ENCODE results near the gene INO80E. TPM values are rescaled to one million over a fixed set of nuclear protein-coding genes. Genes with fewer than 3 reads are reported as not detected.
"Not testable (repeated sequence)": the region's sequence is repeated elsewhere in the genome, so short reads cannot be mapped to it uniquely, and the experiment has no call there.

The INO80E gene
- total and polyA plus RNA-seq, 3 experiments from 2014 or later: 6.5 to 123 (median 121) TPM

DNA sequence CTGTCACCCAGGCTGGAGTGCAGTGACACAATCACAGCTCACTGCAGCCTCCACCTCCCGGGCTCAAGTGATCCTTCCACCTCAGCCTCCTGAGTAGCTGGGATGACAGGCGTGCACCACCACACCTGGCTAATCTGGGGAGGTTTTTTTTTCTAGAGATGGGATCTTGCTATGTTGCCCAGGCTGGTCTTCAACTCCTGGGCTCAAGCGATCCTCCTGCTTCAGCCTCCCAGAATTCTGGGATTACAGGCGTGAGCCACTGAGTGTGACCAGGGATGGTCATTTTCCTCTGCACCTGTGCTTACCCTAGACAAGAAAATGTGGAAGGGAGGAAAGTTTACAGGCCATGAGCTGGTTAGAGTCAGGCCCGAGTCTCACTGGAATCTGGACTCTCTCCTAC lies 44.6 kb downstream of the INO80E start:
- CTCF ChIA-PET: interaction anchor here (1.0 kb wide), 1 partner anchor 24 kb away, joined by 3 read pairs; the partner anchor contains the start of gene ALDOA
- H3K4me3 ChIP-seq (ENCODE audit: low read length); POLR2A ChIA-PET; DNase-seq; H3K9me3 ChIP-seq (ENCODE audit: low read length); H3K27me3 ChIP-seq (ENCODE audit: insufficient read depth, low read length, poor library complexity, severe bottlenecking); H3K36me3 Mint-ChIP-seq; H3K4me1 ChIP-seq (ENCODE audit: insufficient read depth, low read length); H3K36me3 ChIP-seq (ENCODE audit: insufficient read depth, low read length); H3K9me3 Mint-ChIP-seq; H3K27ac ChIP-seq (ENCODE audit: low read depth, low read length); H3K4me3 Mint-ChIP-seq; H3K4me1 Mint-ChIP-seq; H3K27ac Mint-ChIP-seq: not testable (repeated sequence)
- peaks cover 3 to 15% of the 10 kb centered on the region in 2 donors for H3K27me3 Mint-ChIP-seq

DNA sequence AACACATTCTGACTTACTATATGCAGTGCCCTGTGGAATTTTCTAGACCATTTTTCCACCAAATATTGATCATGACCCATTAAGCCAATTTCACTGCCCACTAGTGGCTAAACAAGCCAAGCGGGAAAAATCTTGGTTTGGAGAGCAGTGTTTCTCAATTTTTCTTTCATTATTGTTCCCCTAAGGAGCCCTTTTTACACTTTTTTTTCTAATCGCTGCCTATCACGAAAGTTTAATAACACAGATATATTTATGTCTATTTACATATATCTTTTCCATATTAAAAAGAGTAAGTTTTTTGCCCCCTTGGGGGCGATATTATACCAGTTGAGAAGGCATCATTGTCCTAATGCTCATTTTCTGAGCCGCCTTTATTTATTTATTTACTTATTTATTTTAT lies 45.8 kb downstream of the INO80E start:
- H3K27ac ChIP-seq (ENCODE audit: low read depth, low read length): no peak overlapping the region
- POLR2A ChIA-PET: no interaction called here
- CTCF ChIA-PET: interaction anchor here (0.6 to 3.4 kb wide), 3 partner anchors 9 to 81 kb away, joined by 3 to 19 read pairs (median 3); partner anchors contain the start of gene TLCD3B
- H3K4me1 ChIP-seq (ENCODE audit: insufficient read depth, low read length): no peaks in the 10 kb centered on the region
- Mint-ChIP-seq H3K4me1 (no peaks in the 10 kb centered on the region), H3K27me3 (peaks cover 3 to 11% of the 10 kb centered on the region in 2 donors), H3K36me3 (no peaks in the 10 kb centered on the region), H3K9me3 (no peaks in the 10 kb centered on the region), H3K27ac (peak overlapping the region in 1 of 8 donors; percentile 47), H3K4me3 (no peak overlapping the region)
- no peaks in the 10 kb centered on the region for H3K27me3 ChIP-seq (ENCODE audit: insufficient read depth, low read length, poor library complexity, severe bottlenecking)
- no peaks in the 10 kb centered on the region for H3K36me3 ChIP-seq (ENCODE audit: insufficient read depth, low read length)
- DNase-seq: no peak
- H3K4me3 ChIP-seq (ENCODE audit: low read length): no peak overlapping the region
- no peaks in the 10 kb centered on the region for H3K9me3 ChIP-seq (ENCODE audit: low read length)

DNA sequence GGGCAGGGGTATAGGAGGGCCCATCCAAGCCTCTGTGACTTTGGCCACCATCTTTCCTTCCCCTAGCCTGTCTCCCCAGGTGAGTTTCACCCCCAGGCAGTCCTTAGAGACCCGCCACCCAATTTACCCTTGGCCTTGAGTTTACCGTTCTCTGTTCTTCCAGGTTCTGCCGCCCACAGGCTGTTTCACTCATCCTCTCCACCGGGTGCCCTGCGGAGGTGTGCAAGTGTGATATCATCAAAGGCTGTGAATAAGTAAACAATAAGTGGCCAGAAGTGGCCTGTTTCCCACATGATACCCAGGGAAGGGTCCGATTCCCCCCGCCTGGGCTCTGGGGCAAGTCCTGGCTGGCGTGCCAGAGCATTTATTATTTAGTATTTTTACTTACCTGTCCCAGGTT lies 50.1 kb downstream of the INO80E start:
- Histone ChIP-seq H3K27me3 (ENCODE audit: insufficient read depth, low read length, poor library complexity, severe bottlenecking) (no peaks in the 10 kb centered on the region), H3K27ac (ENCODE audit: low read depth, low read length) (no peak overlapping the region), H3K36me3 (ENCODE audit: insufficient read depth, low read length) (no peaks in the 10 kb centered on the region), H3K4me1 (ENCODE audit: insufficient read depth, low read length) (no peaks in the 10 kb centered on the region), H3K4me3 (ENCODE audit: low read length) (no peak overlapping the region), H3K9me3 (ENCODE audit: low read length) (no peaks in the 10 kb centered on the region)
- Mint-ChIP-seq H3K36me3 (no peaks in the 10 kb centered on the region), H3K9me3 (no peaks in the 10 kb centered on the region), H3K4me3 (no peak overlapping the region), H3K27ac (peak overlapping the region in 1 of 8 donors; percentile 61), H3K4me1 (peaks cover 0 to 2% (median 0%) of the 10 kb centered on the region in 3 donors), H3K27me3 (peaks cover 3 to 7% of the 10 kb centered on the region in 2 donors)
- DNase-seq: no peak
- ChIA-PET CTCF (no interaction called here), POLR2A (no interaction called here)

DNA sequence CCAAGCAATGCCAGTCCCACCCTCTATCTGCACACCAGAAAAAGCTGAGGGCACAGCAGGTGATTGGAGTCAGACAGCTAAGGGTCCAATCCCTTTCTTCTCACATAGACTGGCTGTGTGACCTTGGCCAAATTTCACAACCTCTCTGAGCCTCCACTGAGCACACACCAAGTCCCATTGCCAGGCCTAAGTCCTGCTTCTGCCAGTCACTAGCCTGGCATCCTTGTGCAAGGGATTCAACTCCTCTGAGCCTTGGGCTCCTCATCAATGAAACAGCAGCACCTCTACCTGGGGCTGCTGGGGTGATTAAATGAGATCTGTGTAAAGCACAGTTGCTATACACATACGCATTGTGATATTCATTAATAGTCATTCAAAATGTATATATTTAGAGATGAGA lies 50.5 kb downstream of the INO80E start:
- POLR2A ChIA-PET: no interaction called here
- CTCF ChIA-PET: interaction anchor here (1.1 kb wide), 1 partner anchor 14 kb away, joined by 4 read pairs; no protein-coding TSS in a partner anchor
- Histone ChIP-seq H3K27me3 (ENCODE audit: insufficient read depth, low read length, poor library complexity, severe bottlenecking) (no peaks in the 10 kb centered on the region), H3K9me3 (ENCODE audit: low read length) (no peaks in the 10 kb centered on the region), H3K27ac (ENCODE audit: low read depth, low read length) (no peak overlapping the region), H3K36me3 (ENCODE audit: insufficient read depth, low read length) (no peaks in the 10 kb centered on the region), H3K4me3 (ENCODE audit: low read length) (no peak overlapping the region), H3K4me1 (ENCODE audit: insufficient read depth, low read length) (no peaks in the 10 kb centered on the region)
- H3K4me3 Mint-ChIP-seq: no peak overlapping the region
- no peak overlapping the region for H3K27ac Mint-ChIP-seq
- peaks cover 0 to 4% (median 0%) of the 10 kb centered on the region in 3 donors for H3K4me1 Mint-ChIP-seq
- no peak for DNase-seq
- no peaks in the 10 kb centered on the region for H3K36me3 Mint-ChIP-seq
- H3K27me3 Mint-ChIP-seq: peaks cover 2 to 6% of the 10 kb centered on the region in 2 donors
- no peaks in the 10 kb centered on the region for H3K9me3 Mint-ChIP-seq

DNA sequence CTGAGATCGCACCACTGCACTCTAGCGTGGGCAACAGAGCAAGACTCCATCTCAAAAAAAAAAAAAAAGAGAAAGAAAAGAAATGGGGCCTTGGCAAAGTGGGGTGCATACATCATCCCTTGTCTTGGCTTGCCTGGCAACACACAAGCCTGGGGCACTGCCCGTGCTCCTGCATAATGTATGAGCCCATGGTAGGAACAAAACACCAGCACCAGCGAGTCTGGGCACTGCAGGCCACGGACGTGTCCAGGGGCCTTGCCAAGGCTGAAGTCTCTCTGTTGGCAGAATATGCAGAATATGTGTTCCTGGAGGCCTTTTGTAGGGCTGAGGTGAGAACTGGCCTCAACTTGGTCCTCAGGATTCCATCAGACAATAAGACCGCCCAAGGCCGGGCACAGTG lies 53.8 kb downstream of the INO80E start:
- peaks cover 0 to 17% (median 11%) of the 10 kb centered on the region in 3 donors for H3K4me1 Mint-ChIP-seq
- H3K9me3 Mint-ChIP-seq: no peaks in the 10 kb centered on the region
- CTCF ChIA-PET: interaction anchor here (1.0 to 1.5 kb wide), 3 partner anchors 17 to 43 kb away, joined by 3 read pairs; partner anchors contain the start of gene TLCD3B
- no peak overlapping the region for H3K4me3 ChIP-seq (ENCODE audit: low read length)
- no peaks in the 10 kb centered on the region for H3K27me3 ChIP-seq (ENCODE audit: insufficient read depth, low read length, poor library complexity, severe bottlenecking)
- no peaks in the 10 kb centered on the region for H3K36me3 Mint-ChIP-seq
- H3K27me3 Mint-ChIP-seq: no peaks in the 10 kb centered on the region
- H3K9me3 ChIP-seq (ENCODE audit: low read length): no peaks in the 10 kb centered on the region
- H3K4me1 ChIP-seq (ENCODE audit: insufficient read depth, low read length): peaks cover 6% of the 10 kb centered on the region
- peak overlapping the region in 1 of 8 donors; percentile 67 for H3K27ac Mint-ChIP-seq
- H3K27ac ChIP-seq (ENCODE audit: low read depth, low read length): no peak overlapping the region
- H3K36me3 ChIP-seq (ENCODE audit: insufficient read depth, low read length): no peaks in the 10 kb centered on the region
- POLR2A ChIA-PET: interaction anchor here (1.0 kb wide), 1 partner anchor 22 kb away, joined by 5 read pairs; no protein-coding TSS in a partner anchor
- no peak overlapping the region for H3K4me3 Mint-ChIP-seq
- no peak for DNase-seq

DNA sequence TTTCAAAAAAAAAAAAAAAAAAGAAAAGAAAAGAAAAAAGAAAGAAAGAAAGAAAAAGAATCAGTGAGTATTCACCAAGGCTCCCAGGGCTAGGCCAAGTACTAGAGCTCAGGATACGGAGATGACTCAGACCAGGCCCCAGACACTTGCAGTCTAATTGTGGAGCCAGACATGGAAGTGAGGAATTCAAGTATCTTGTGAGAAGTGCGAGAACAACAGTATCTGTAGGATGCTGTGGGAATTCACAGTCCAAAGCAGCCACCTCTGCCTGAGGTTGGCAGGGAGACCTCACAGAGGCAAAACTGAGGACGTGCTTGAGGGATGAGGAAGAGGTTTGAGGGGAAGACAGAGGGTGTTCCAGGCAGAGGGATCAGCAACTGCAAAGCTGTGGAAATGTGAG lies 55.5 kb downstream of the INO80E start:
- ChIA-PET POLR2A (no interaction called here), CTCF (interaction anchor here (1.2 kb wide), 1 partner anchor 12 kb away, joined by 3 read pairs; no protein-coding TSS in a partner anchor)
- Histone ChIP-seq H3K27ac (ENCODE audit: low read depth, low read length) (no peak overlapping the region), H3K36me3 (ENCODE audit: insufficient read depth, low read length) (no peaks in the 10 kb centered on the region), H3K4me1 (ENCODE audit: insufficient read depth, low read length) (peaks cover 6% of the 10 kb centered on the region), H3K27me3 (ENCODE audit: insufficient read depth, low read length, poor library complexity, severe bottlenecking) (no peaks in the 10 kb centered on the region), H3K9me3 (ENCODE audit: low read length) (no peaks in the 10 kb centered on the region), H3K4me3 (ENCODE audit: low read length) (no peak overlapping the region)
- H3K4me1 Mint-ChIP-seq: peaks cover 0 to 22% (median 12%) of the 10 kb centered on the region in 3 donors
- no peaks in the 10 kb centered on the region for H3K9me3 Mint-ChIP-seq
- H3K27me3 Mint-ChIP-seq: no peaks in the 10 kb centered on the region
- H3K4me3 Mint-ChIP-seq: peak overlapping the region; percentile 46 to 74 (median 67)
- H3K27ac Mint-ChIP-seq: peak overlapping the region in 4 of 8 donors; percentile 51 to 78 (median 77)
- DNase-seq: no peak
- H3K36me3 Mint-ChIP-seq: no peaks in the 10 kb centered on the region

DNA sequence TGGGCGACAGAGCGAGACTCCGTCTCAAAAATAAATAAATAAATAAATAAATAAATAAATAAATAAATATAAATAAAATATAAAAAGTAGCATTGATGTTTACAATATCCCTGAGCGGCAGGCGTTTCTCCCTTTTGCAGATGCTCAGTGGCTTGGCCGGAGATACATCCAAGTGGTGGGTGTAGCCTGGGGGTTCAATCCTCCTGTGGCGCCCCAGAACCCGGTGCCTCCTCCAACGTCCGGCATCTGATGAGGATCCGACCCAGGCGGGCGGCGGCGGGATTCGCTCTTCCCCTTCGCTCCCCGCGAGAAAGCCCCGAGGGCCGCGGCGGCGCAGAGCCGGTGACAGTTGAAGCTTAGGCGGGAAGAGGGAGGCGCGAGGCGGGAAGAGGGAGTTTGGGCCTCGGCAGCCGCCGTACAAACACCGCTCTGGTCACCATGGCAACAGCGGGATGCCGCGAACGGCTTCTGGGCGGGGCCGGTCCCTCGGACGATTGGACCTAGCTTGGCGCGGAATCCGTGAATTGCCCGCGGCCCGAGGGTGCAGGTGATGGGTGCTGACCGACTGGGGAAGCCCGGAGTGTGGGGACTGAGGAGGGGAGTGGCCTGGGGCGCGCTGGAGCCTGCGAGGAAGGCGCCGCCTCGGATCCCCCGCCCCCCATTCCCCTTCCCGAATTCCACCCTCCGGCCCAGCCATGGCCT lies 56.8 kb downstream of the INO80E start:
- peak overlapping the region in 5 of 8 donors; percentile 32 to 75 (median 63) for H3K27ac Mint-ChIP-seq
- DNase-seq: peak; percentile 78 to 91 (median 82)
- no peaks in the 10 kb centered on the region for H3K36me3 Mint-ChIP-seq
- H3K27me3 ChIP-seq (ENCODE audit: insufficient read depth, low read length, poor library complexity, severe bottlenecking): no peaks in the 10 kb centered on the region
- no peaks in the 10 kb centered on the region for H3K27me3 Mint-ChIP-seq
- H3K4me1 Mint-ChIP-seq: peaks cover 0 to 22% (median 12%) of the 10 kb centered on the region in 3 donors
- no peaks in the 10 kb centered on the region for H3K36me3 ChIP-seq (ENCODE audit: insufficient read depth, low read length)
- POLR2A ChIA-PET: interaction anchor here (1.6 kb wide), 1 partner anchor 13 kb away, joined by 10 read pairs; the partner anchor contains the start of gene ALDOA
- H3K4me3 ChIP-seq (ENCODE audit: low read length): peak overlapping the region; percentile 67
- H3K4me1 ChIP-seq (ENCODE audit: insufficient read depth, low read length): peaks cover 6% of the 10 kb centered on the region
- CTCF ChIA-PET: interaction anchor here (0.8 kb wide), 1 partner anchor 21 kb away, joined by 3 read pairs; no protein-coding TSS in a partner anchor
- no peaks in the 10 kb centered on the region for H3K9me3 Mint-ChIP-seq
- H3K9me3 ChIP-seq (ENCODE audit: low read length): no peaks in the 10 kb centered on the region
- peak overlapping the region; percentile 83 to 92 (median 87) for H3K4me3 Mint-ChIP-seq
- H3K27ac ChIP-seq (ENCODE audit: low read depth, low read length): peak overlapping the region; percentile 54

DNA sequence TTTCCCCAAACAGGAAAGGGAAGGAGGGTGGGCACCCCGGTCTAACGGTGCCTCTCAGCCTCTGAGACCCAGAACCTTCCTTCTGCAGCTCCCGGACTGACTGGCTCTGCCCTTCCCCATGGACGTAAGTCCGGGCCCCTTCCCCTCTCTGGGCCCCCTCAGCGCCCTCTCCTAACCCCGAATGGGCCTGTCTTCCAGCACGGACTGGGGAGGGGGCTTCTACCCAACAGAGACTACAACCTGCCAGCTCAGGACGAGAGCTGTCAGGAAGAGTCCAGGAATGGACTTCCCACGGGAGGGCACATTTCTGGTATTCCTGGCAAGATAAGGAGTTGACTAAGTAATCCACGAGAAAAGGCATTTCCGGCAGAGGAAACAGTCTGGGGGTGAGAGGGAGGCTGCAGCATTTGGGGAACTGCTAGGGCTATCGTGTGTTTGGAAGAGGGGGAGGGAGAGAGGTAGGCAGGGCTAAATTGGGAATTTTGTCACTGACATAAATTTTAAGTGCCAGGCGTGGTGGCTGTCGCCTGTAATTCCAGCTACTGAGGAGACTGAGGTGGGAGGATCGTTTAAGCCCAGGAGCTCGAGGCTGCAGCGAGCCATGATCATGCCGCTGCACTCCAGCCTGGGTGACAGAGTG lies 57.5 kb downstream of the INO80E start:
- Histone ChIP-seq H3K36me3 (ENCODE audit: insufficient read depth, low read length) (no peaks in the 10 kb centered on the region), H3K4me1 (ENCODE audit: insufficient read depth, low read length) (peaks cover 6% of the 10 kb centered on the region), H3K27me3 (ENCODE audit: insufficient read depth, low read length, poor library complexity, severe bottlenecking) (no peaks in the 10 kb centered on the region), H3K9me3 (ENCODE audit: low read length) (no peaks in the 10 kb centered on the region), H3K27ac (ENCODE audit: low read depth, low read length) (peak overlapping the region; percentile 54), H3K4me3 (ENCODE audit: low read length) (peak overlapping the region; percentile 67)
- H3K9me3 Mint-ChIP-seq: no peaks in the 10 kb centered on the region
- peaks cover 0 to 22% (median 12%) of the 10 kb centered on the region in 3 donors for H3K4me1 Mint-ChIP-seq
- peak overlapping the region in 4 of 8 donors; percentile 15 to 90 (median 42) for H3K27ac Mint-ChIP-seq
- ChIA-PET POLR2A (interaction anchor here (1.6 kb wide), 1 partner anchor 12 kb away, joined by 10 read pairs; the partner anchor contains the start of gene ALDOA), CTCF (interaction anchor here (0.8 kb wide), 1 partner anchor 21 kb away, joined by 3 read pairs; no protein-coding TSS in a partner anchor)
- no peak for DNase-seq
- H3K36me3 Mint-ChIP-seq: no peaks in the 10 kb centered on the region
- peak overlapping the region; percentile 51 to 92 (median 74) for H3K4me3 Mint-ChIP-seq
- no peaks in the 10 kb centered on the region for H3K27me3 Mint-ChIP-seq

All from CD8-positive, alpha-beta memory T cell (primary cell).